ENCODE results near the gene ATF4.

DNA sequence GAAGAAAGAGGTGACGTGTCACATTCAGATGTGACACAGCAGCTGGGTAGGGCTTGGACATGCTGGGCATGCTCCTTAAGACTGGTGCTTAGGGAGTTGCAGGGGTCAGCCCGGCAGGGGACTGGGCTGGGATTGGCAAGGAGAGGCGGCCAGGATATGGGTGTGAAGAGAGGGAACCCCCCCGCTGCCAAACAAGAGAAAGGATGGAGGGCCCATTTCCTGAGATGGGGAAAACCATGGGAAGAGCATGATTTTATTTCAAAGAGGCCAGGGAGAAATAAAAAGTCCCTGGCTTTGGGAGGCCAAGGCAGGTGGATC, 5.3 kb downstream of the ATF4 start:
- TF ChIP-seq, protein P1, sequence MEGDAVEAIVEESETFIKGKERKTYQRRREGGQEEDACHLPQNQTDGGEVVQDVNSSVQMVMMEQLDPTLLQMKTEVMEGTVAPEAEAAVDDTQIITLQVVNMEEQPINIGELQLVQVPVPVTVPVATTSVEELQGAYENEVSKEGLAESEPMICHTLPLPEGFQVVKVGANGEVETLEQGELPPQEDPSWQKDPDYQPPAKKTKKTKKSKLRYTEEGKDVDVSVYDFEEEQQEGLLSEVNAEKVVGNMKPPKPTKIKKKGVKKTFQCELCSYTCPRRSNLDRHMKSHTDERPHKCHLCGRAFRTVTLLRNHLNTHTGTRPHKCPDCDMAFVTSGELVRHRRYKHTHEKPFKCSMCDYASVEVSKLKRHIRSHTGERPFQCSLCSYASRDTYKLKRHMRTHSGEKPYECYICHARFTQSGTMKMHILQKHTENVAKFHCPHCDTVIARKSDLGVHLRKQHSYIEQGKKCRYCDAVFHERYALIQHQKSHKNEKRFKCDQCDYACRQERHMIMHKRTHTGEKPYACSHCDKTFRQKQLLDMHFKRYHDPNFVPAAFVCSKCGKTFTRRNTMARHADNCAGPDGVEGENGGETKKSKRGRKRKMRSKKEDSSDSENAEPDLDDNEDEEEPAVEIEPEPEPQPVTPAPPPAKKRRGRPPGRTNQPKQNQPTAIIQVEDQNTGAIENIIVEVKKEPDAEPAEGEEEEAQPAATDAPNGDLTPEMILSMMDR (IDR thresholded peaks at IDR 0.05; ENCODE audit: low read depth, low read length, poor library complexity, severe bottlenecking) = no peak
- TF ChIP-seq EZH2phosphoT487 (IDR thresholded peaks at IDR 0.05; ENCODE audit: borderline replicate concordance, low read length) = no peak

Measured in DOHH2 (cell line).